SIG-M5 (cell line): ENCODE data around the gene TBL1X.
"Not testable (repeated sequence)": the region's sequence is repeated elsewhere in the genome, so short reads cannot be mapped to it uniquely, and the experiment has no call there.

Experiments
- DNase-seq: peaks from one replicate; lab custom pipeline; 2025; lab: John Stamatoyannopoulos, UW

The TBL1X gene

GRCh38 chrX:9765737-9766097 is 300.9 kb downstream of the TBL1X start, which contains the start of gene GPR143:
Gene GPR143, minus strand, starts transcription at chrX:9765847. Its CDS starts 30 bp downstream, at chrX:9765817.
- no peak for DNase-seq

- no peak for DNase-seq
These were observed 302.5 kb downstream of the TBL1X start for GRCh38 chrX:9767375-9767774.

DNA sequence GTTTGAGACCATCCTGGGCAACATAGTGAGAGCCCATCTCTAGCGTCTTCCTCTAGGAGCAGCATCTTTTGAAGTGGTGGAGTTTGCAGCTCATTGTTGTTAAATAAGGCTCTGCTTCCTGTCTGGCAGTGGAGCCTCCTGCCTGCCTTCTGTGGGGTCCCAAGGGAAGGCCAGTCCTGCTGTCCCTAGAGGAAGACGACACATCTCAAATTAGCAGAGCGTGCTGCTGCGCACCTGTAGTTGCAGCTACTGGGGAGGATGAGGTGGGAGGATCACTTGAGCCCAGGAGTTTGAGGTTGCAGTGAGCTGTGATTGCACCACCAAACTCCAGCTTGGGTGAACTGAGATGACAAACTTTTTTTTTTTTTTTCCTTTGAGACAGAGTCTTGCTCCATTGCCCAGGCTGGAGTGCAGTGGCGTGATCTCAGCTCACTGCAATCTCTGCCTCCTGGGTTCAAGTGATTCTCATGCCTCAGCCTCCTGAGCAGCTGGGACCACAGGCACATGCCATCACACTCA is 303.5 kb downstream of the TBL1X start:
- DNase-seq: not testable (repeated sequence)

DNA sequence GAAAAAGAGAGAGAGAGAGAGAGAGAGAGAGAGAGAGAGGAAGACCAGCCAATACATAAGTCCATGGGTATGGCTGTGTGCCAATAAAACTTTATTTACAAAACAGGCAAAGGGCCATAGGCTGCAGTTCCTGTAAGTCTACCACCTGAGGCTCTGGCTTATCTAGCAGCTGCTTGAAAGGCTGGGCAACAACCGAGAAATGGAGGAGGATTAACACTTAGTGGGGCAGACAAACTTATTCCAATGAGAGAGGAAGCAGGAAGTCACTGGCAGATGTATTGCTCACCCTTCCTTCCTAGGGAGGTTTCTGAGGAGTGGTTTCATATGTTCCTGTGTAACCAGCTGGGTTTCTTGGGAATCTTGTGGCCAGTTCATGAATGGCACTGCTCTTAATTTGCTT is 305.5 kb downstream of the TBL1X start:
- no peak for DNase-seq

- no peak for DNase-seq
These were observed 308.1 kb downstream of the TBL1X start for GRCh38 chrX:9772943-9773342.

- DNase-seq: no peak
These were observed 311.1 kb downstream of the TBL1X start for GRCh38 chrX:9775930-9776329.

DNA sequence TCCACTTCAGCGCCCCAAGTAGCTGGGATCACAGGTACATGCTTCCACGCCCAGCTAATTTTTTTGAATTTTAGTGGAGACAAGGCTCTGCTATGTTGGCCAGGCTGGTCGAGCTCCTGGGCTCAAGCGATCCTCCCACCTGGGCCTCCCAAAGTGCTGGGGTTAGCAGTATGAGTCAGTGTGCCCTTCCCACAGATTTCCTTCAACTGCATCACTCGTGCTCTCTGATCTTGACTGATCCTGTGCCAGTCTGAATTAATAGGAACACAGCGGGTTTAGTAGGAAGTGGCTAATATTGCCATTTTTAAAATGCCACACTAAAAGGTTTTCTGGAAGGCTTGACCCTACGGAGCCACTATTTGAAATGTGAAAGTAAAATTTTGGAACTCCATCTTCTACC is 317.1 kb downstream of the TBL1X start:
- DNase-seq: no peak

DNA sequence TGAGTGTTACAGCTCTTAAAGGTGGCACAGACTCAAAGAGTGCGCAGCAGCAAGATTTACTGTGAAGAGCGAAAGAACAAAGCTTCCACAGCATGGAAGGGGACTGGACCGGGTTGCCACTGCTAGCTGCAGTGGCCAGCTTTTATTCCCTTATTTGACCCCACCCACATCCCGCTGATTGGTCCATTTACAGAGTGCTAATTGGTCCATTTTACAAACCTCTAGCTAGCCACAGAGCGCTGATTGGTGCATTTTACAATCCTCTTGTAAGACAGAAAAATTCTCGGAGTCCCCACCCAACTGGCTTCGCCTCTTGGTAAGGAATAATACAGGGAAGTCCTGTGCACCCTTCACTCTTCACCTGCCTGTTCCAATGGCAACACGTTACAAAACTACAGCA is 319.5 kb downstream of the TBL1X start:
- DNase-seq: no peak

- DNase-seq: no peak
These were observed 320.5 kb downstream of the TBL1X start for GRCh38 chrX:9785254-9785943.

DNA sequence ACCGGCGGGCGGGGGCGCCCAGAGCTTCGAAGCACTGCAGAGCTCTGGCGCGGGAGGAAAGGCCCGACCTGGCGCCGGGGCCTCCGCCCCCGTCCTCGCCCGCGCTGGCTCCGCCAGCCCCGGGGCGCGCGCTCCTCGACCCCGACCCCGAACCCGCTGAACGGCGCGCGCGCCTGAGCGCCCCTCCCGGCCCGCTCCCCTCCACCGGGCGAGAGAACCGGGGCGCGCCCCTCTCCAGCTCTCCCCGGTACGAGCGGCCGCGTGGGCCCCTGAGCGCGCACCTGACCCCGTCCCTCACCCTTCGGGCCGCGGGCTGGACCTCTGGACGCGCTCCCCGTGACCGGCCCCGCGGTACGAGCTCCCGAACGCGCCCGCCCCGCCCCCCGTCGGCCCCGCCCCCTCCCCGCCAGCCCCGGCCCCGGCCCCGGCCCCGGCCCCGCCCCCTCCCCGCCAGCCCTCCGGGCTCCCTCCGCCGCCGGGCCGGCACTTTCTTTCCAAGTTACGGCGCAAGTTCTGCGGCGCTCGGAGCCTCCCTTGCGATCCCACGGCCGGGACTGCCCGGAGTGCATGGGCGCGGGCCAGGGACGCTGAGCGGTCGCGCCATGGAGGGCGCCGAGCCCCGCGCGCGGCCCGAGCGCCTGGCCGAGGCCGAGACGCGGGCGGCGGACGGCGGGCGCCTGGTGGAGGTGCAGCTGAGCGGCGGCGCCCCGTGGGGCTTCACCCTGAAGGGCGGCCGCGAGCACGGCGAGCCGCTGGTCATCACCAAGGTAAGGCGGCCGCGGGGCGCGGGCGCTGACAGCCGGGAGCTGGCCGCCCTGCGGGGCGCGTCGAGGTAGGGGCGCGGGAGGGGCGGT is 321.3 kb downstream of the TBL1X start, which contains the start of gene SHROOM2:
Gene SHROOM2 (plus strand): TSS at position 486 of the 854 bp plus-strand sequence. CDS start 117 bp downstream, at position 603.
- no peak for DNase-seq

DNA sequence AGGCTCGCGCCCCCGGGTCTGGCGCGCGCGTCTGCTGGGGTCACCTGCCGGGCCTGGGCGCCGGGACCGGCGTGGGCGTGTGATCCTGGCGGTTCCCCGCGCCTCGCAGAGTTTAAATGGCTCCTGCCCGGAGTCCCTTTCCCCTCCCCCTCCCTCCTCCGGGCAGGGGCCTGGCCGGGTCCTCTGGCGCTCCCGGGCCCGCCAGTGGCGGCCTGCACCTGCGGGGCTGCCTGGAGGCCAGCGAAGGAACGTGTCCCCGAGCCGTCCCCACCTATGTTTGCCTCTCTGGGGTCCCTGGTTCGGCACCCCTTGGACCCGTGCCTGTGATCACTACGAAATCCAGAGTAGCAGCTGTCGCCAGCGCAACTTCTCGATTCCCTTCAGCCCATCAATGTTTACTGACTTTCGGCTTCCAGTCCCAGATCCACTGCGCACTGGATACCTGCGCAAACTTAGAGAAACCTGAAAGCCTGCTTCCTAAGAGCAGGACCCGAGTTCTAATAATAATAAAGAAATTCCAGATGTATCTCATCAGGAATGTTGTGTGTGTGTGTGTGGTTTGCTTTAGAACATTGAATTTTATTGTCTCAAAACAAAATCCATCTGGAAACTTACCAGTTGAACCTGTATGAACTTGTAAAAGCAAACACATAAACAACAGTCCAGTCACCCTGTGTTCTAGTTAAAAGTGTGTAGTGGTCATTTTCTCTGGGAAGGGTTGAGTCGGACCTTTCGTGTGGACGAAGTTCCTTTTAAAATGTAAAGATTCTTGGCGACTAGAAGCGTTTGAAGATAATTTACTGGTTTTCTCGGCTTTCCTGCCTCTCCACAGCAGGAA is 322.2 kb downstream of the TBL1X start:
- DNase-seq: no peak

GRCh38 chrX:9788911-9789310 is 324.1 kb downstream of the TBL1X start:
- no peak for DNase-seq

DNA sequence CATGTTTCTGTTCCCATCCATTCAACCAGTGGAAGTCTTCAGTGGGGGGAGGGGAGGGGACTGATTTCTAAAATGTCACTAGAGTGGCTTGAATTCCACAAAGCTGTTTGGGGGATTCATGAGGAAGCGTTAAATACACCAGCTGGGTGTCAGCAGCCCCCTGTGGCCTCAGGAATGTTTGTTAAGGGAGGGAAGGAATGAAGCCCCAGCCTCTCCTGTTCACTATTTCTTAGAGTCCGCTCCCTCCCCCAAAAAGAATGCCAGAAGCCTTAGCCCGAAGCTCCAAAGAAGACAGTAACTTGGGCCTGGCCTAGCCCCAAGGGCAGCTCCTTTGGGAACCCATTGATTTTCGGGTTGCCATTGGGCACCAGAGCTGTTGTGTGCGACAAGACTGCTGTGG is 324.7 kb downstream of the TBL1X start:
- no peak for DNase-seq
